Heart right ventricle (tissue), 16 donors: ENCODE data around the gene TMEM273. TPM values are rescaled to one million over a fixed set of nuclear protein-coding genes. Genes with fewer than 3 reads are reported as not detected.

Experiments
- ATAC-seq, 8 donors: fragments of 200-7000 bp; cut with Tn5 transposase; one replicate each; pipeline ENCODE4 v1.9.1; 2020; ENCODE audit warnings: mild to moderate bottlenecking in 8 of 8, moderate library complexity in 8 of 8, moderate number of reproducible peaks in 1 of 8
- DNase-seq, 2 donors: peaks; one replicate each; pipeline ENCODE4 v3.0.0-alpha.2; 2020
- H3K27ac ChIP-seq, 10 donors: fragments of 200-600 bp; sonication (generic) in 2 of 10; one replicate each; pipeline versions ENCODE4 v1.5.0 to v1.8.0; 2020 to 2022; ENCODE audit warnings: mild to moderate bottlenecking in 3 of 10
- H3K27me3 ChIP-seq, 7 donors: fragments of 200-600 bp; one replicate each; pipeline ENCODE4 v1.8.0; 2021 to 2022; ENCODE audit warnings: mild to moderate bottlenecking in 2 of 7
- H3K36me3 ChIP-seq, 9 donors: fragments of 200-600 bp; sonication (generic) in 1 of 9; one replicate each; pipeline versions ENCODE4 v1.5.0 to v1.8.0; 2020 to 2022; ENCODE audit warnings: mild to moderate bottlenecking in 2 of 9
- H3K4me1 ChIP-seq, 9 donors: fragments of 200-600 bp; sonication (generic) in 1 of 9; one replicate each; pipeline versions ENCODE4 v1.5.0 to v1.8.0; 2020 to 2022; ENCODE audit warnings: mild to moderate bottlenecking in 4 of 9
- H3K4me3 ChIP-seq, 10 donors: fragments of 200-600 bp; sonication (generic) in 2 of 10; one replicate each; pipeline versions ENCODE4 v1.5.0 to v1.8.0; 2020 to 2022; ENCODE audit warnings: mild to moderate bottlenecking in 7 of 10, moderate library complexity in 2 of 10
- H3K9me3 ChIP-seq, 11 donors: fragments of 200-600 bp in 10 of 11; sonication (generic) in 2 of 11; one replicate each; pipeline versions ENCODE4 v1.5.0 to v1.8.0; 2013 to 2022; ENCODE audit warnings: mild to moderate bottlenecking in 2 of 11, control low read depth in 1 of 11, moderate library complexity in 1 of 11
- CTCF ChIP-seq, 9 donors: fragments of 200-600 bp; sonication (generic) in 2 of 9; IDR thresholded peaks; one replicate each; pipeline versions ENCODE4 v1.5.0 to v1.8.0; 2021 to 2022; ENCODE audit warnings: antibody characterized with exemption in 9 of 9, mild to moderate bottlenecking in 5 of 9, moderate library complexity in 1 of 9
- WGBS, 2 donors: extraction: QIAGEN DNeasy Blood & Tissue Kit; methylation state at CpG; one replicate each; pipeline ENCODE4 v1.1.7; 2013; ENCODE audit warnings: inconsistent platforms in 1 of 2; 5-methylcytosine and 5-hydroxymethylcytosine counted together
- intact Hi-C, 10 donors: fragments of 100-400 bp; cut with DNase I; formaldehyde crosslinking; loops; one replicate each; pipeline versions ENCODE4 v1.11.1 to v1.14.2; 2022
- polyA plus RNA-seq, 2 donors: library from polyadenylated mRNA; stranded (reverse); fragments of 200-250 nt; gene quantifications; one replicate each; pipeline ENCODE4 v1.2.3, GENCODE V29; 2013
- total RNA-seq, 10 donors: library from RNA; stranded (reverse); fragmentation: NEBNext Ultra II Directional in 3 of 10; extraction: Animal tissue kit (Norgen Biotek cat#: 25700) in 3 of 10; gene quantifications; one replicate each; pipeline versions ENCODE4 v1.2.1 to v1.2.4, GENCODE V29; 2021 to 2023
- donor health status: Arrhythmogenic right ventricular cardiomyopathy.
- donor health status: ischemic (EF 13 %, LVEDD 7.1; RV severe dilation, severe dysfunction).
- donor health status: healthy with polysubstance abuse.
- donor health status: DM: no; HTN: yes; CAD: no.
- donor health status: DM: no; HTN: no; CAD: no.
- donor health status: ischemic (EF 25% LVEDD 6.9; RV normal size, moderate dysfunction).
- donor health status: ischemic (EF 25% LVEDD 5.7; RV mildly dilated, moderate dysfunction).
- donor health status: healthy.
- donor health status: DM: yes; HTN: yes; CAD: no.
- donor health status: Ischemic cardiomyopathy.
- donor health status: ischemic (EF 35%, LVEDD 5.7; RV mildly dilated, moderate dysfunction).
- donor health status: nonischemic (EF 11% LVEDD 7.7; RV severe dilation, severe dysfunction).
- donor health status: DM: yes; HTN: yes; CAD: no.
- donor health status: PGD.
- donor health status: ischemic (EF 29% LVEDD 5.4; RV normal size, mild dysfunction).
- donor health status: nonischemic (EF 23%, LVEDD 6.1; RV moderate dilation, normal function).

Gene TMEM273
- total and polyA plus RNA-seq, 12 donors: 10.9 to 28.5 (median 19.0) TPM

GRCh38 chr10:49109669-49110340 lies 78.4 kb downstream of the TMEM273 start:
- intact Hi-C loops: loop anchor here in 5 of 10 donors (5.0 to 10.0 kb wide), 5 partner anchors 53 to 105 kb away; no protein-coding TSS in a partner anchor
- Histone ChIP-seq H3K27ac (peak overlapping the region in 9 of 10 donors; percentile 36 to 72 (median 59)), H3K36me3 (peaks cover 0 to 11% (median 0%) of the 10 kb centered on the region in 9 donors), H3K4me1 (peaks cover 11 to 100% (median 93%) of the 10 kb centered on the region in 9 donors), H3K4me3 (peak overlapping the region in 7 of 10 donors; percentile 5 to 25 (median 13)), H3K9me3 (no peaks in the 10 kb centered on the region), H3K27me3 (peaks cover 0 to 4% (median 0%) of the 10 kb centered on the region in 7 donors)
- TF ChIP-seq CTCF (IDR thresholded peaks at IDR 0.05): no peak
- 34 to 36% methylated on average over 9 of the region's 9 CpGs for WGBS, 2 donors
- DNase-seq (peak; percentile 81 to 87), ATAC-seq (peak; percentile 73 to 90 (median 78))

- no peaks in the 10 kb centered on the region for H3K27me3 ChIP-seq
- DNase-seq (no peak), ATAC-seq (no peak)
- H3K4me3 ChIP-seq: no peak overlapping the region
- H3K4me1 ChIP-seq: peaks cover 11 to 100% (median 87%) of the 10 kb centered on the region in 9 donors
- intact Hi-C loops: loop anchor here in 1 of 10 donors (5.0 kb wide), 1 partner anchor 101 kb away; no protein-coding TSS in a partner anchor
- H3K36me3 ChIP-seq: peaks cover 0 to 11% (median 0%) of the 10 kb centered on the region in 9 donors
- WGBS, 2 donors: 95 to 96% methylated on average over 7 of the region's 7 CpGs
- no peak for TF ChIP-seq CTCF (IDR thresholded peaks at IDR 0.05)
- no peaks in the 10 kb centered on the region for H3K9me3 ChIP-seq
- H3K27ac ChIP-seq: peak overlapping the region in 4 of 10 donors; percentile 20 to 68 (median 43)
Measured at GRCh38 chr10:49108656-49109055, 79.5 kb downstream of the TMEM273 start.

- Histone ChIP-seq H3K27ac (peak overlapping the region in 1 of 10 donors; percentile 58), H3K27me3 (no peaks in the 10 kb centered on the region), H3K4me3 (no peak overlapping the region), H3K9me3 (no peaks in the 10 kb centered on the region), H3K36me3 (peaks cover 0 to 14% (median 0%) of the 10 kb centered on the region in 9 donors), H3K4me1 (peaks cover 11 to 95% (median 79%) of the 10 kb centered on the region in 9 donors)
- no peak for DNase-seq
- no peak for ATAC-seq
- TF ChIP-seq CTCF (IDR thresholded peaks at IDR 0.05): no peak
- 90 to 92% methylated on average over 8 of the region's 8 CpGs for WGBS, 2 donors
- intact Hi-C loops: loop anchor here in 1 of 10 donors (5.0 kb wide), 1 partner anchor 101 kb away; no protein-coding TSS in a partner anchor
Measured at GRCh38 chr10:49107887-49108267, 80.3 kb downstream of the TMEM273 start.

GRCh38 chr10:49107111-49107886 lies 80.9 kb downstream of the TMEM273 start:
- H3K9me3 ChIP-seq: no peaks in the 10 kb centered on the region
- ATAC-seq (no peak), DNase-seq (no peak)
- WGBS, 2 donors: 95 to 97% methylated on average over 17 of the region's 17 CpGs
- H3K27me3 ChIP-seq: no peaks in the 10 kb centered on the region
- peaks cover 11 to 89% (median 74%) of the 10 kb centered on the region in 9 donors for H3K4me1 ChIP-seq
- H3K36me3 ChIP-seq: peaks cover 0 to 19% (median 0%) of the 10 kb centered on the region in 9 donors
- no peak for TF ChIP-seq CTCF (IDR thresholded peaks at IDR 0.05)
- intact Hi-C loops: loop anchor here in 1 of 10 donors (5.0 kb wide), 1 partner anchor 100 kb away; no protein-coding TSS in a partner anchor
- no peak overlapping the region for H3K4me3 ChIP-seq
- peak overlapping the region in 8 of 10 donors; percentile 10 to 58 (median 33) for H3K27ac ChIP-seq
